NCI-H128 (cell line): Measurements from ENCODE around the gene KRR1.
"Not testable (repeated sequence)": the region's sequence is repeated elsewhere in the genome, so short reads cannot be mapped to it uniquely, and the experiment has no call there.

ENCODE experiments used
- DNase-seq: peaks from one replicate; lab custom pipeline; 2025; ENCODE audit not compliant: unreplicated experiment; lab: John Stamatoyannopoulos, UW

Gene KRR1

GRCh38 chr12:75479963-75480461 lies 31.4 kb downstream of the KRR1 start:
- no peak for DNase-seq

GRCh38 chr12:75478116-75478794 lies 33.2 kb downstream of the KRR1 start:
- DNase-seq = no peak

DNA sequence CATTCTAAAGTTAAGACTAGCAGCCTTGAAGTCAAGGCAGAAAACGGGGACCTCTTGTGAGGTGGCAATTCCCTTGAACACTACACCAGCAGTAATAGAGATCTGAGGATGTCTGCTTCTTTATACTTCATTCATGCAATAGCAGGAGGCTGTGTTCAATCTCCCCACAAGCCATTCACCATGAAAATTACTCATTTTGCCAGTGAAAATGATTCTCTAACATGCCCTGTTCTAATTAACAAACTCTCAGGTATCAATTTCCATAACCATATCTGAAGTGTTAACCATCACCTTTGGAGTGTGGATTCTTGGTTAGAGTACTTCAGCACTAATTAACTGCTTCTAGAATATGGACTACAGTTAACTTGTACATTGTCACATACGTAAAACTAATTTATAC lies 34.3 kb downstream of the KRR1 start:
- DNase-seq = no peak

DNA sequence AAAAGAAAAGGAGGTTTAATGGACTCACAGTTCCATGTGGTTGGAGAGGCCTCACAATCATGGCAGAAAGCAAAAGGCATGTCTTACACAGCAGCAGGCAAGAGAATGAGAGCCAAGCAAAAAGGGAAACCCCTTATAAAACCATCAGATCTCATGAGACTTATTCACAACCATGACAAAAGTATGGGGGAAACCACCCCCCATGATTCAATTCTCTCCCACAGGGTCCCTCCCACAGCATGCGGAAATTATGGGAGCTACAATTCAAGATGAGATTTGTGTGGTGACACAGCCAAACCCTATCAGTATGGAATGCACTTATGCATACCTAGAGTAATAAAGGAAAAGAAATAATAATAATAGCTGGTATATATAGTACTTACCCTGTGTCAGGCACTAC lies 35.3 kb downstream of the KRR1 start:
- DNase-seq = no peak

DNA sequence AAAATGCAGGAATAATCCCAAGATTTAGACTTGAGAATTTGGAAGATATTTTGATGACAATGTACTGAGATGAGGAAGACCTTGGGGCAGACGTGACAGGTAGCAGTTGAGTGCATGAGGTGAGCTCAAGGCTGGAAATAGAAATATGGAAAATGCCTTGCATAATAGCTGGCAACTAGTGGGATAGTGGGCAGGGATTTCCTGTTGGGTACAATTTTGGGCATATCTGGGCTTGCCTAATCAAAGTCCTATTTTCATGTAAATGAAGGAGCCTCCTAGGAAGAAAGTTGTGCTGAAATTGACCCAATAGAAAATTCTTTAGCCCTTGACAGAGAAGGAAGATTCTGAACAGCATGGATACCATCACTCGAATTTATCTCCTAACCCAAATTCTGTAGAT lies 37.3 kb downstream of the KRR1 start:
- no peak for DNase-seq

GRCh38 chr12:75471902-75472890 lies 39.2 kb downstream of the KRR1 start:
- no peak for DNase-seq

DNA sequence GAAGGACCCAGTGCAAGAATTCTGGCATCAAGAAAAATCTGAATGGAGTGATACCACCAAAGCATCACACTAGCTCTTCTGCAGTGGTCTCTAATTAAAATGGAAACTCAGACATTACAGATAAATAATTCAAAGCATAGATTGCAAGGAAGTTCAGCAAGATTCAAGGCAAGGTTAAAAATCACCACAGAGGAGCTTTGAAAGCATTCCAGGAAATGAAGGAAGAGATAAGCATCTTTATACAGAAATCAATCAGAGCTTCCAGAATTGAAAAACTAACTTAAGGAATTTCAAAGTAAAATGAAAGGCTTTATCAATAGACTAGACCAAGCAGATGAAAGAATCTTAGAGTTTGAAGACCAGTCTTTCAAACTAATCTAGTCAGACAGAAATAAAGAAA lies 51.2 kb downstream of the KRR1 start:
- no peak for DNase-seq

- DNase-seq = no peak
Observed at GRCh38 chr12:75459755-75460154, 51.7 kb downstream of the KRR1 start.

- not testable (repeated sequence) for DNase-seq
Observed at GRCh38 chr12:75457866-75458265, 53.5 kb downstream of the KRR1 start.

DNA sequence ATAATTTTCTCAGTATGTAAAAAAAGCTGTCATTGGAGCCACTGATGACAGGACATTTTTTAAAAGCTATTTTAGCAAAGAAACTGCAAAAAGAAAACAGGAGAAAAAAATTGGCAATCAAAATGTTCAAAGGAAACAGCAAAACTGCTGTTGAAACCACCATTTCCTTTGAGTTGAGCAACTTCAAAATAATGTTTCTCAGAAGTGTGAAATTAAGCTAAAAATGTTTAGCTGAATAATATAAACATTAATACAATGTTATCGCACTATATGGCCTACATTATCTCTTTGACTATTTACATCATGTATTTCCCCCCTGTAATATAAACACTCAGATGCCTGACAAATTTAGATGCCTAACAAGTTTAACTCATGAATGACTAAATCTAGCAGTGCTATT lies 54.2 kb downstream of the KRR1 start:
- DNase-seq = no peak

DNA sequence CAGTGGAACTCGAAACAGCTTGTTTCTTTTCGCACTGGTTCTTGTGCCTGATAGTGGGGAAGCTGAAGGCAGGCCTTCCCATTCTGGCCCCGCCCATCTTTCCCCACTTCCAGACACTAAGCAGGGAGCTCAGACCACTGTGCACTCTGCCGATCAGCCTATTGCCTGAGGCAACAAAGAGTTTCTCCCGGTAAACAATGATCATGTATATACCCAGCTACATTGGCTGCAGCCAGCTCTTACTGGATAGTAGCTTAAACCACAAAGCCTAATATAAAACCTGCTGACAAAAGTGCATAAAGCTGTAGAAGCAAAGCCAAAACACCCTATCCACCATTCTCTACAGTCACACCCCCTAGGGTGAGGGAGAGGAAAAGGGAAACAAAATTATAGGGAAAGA lies 55.6 kb downstream of the KRR1 start:
- no peak for DNase-seq

DNA sequence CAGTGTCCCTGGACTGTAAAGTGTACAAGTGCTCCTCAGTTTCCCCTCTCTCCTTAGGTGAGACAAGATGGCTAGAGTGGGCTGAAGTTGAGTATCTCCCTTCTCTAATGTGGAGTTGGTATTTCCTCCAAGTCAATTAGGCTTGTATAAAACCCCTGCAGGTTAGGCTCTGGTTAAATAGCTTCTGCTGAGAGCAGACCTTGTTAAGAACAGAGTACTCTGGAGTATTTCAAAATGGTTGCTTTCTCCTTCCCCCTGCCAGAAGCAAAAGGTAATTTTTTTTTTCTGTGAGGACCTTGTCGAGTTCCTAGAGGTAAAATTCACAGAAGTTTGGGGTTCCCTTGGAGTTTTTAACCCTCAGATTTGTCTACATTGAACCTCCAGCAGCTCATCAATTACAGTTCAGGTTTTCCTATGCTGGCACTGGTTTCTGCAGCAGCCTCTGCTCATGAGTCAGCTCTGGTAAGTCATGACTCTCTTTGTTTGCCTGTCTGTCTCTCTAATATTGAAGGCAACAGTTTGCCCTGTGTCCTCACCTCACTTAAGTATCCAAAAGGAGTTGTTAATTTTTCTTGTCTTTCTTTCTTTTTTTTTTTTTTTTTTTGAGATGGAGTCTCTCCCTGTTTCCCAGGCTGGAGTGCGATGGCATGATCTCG lies 58.6 kb downstream of the KRR1 start:
- DNase-seq = no peak

DNA sequence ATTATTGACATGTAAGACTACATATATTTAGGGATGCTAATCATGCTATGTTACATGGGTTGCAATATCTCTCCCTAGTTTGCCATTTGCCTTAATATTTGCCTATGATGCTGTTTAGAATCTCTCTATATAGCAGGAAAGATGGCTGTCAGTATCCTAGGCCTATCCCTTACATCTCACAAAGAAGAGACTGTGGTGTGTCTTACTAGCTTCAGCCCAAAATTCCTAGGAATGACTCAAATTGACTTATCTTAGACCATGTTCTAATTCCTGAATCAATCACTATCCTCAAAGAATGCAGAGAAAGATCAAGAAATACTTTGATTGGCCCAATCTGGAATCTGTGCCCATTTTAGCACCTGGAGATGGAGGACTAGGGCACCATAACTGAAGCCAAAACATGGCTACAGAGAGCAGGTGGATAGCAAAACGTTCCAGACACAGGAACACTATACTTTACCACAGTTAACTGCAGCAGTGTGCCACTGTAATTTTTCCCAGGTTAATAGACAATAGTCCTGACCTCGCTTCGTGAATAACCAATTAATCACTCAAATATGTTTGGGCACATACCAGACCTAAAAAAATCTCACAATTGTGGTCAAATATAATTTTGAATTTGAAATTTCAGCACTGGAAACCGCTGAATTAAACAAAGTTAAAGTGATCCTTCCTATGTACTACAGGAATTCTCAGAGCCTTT lies 63.6 kb downstream of the KRR1 start:
- DNase-seq = no peak

- no peak for DNase-seq
Observed at GRCh38 chr12:75446857-75447256, 64.6 kb downstream of the KRR1 start.

DNA sequence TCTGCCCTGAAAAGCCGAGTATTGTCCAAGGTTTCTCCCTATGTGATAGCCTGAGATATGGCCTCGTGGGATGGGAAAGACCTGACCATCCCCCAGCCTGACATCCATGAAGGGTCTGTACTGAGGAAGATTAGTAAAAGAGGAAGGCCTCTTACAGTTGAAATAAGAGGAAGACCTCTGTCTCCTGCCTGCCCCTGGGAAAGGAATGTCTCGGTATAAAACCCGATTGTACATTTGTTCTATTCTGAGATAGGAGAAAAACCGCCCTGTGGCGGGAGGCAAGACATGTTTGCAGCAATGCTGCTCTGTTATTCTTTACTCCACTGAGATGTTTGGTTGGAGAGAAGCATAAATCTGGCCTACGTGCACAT lies 66.3 kb downstream of the KRR1 start:
- not testable (repeated sequence) for DNase-seq

GRCh38 chr12:75444429-75445136 lies 66.8 kb downstream of the KRR1 start:
- DNase-seq = no peak

GRCh38 chr12:75443709-75444108 lies 67.7 kb downstream of the KRR1 start:
- no peak for DNase-seq

- DNase-seq = not testable (repeated sequence)
Observed at GRCh38 chr12:75442454-75442853, 69.0 kb downstream of the KRR1 start.

DNA sequence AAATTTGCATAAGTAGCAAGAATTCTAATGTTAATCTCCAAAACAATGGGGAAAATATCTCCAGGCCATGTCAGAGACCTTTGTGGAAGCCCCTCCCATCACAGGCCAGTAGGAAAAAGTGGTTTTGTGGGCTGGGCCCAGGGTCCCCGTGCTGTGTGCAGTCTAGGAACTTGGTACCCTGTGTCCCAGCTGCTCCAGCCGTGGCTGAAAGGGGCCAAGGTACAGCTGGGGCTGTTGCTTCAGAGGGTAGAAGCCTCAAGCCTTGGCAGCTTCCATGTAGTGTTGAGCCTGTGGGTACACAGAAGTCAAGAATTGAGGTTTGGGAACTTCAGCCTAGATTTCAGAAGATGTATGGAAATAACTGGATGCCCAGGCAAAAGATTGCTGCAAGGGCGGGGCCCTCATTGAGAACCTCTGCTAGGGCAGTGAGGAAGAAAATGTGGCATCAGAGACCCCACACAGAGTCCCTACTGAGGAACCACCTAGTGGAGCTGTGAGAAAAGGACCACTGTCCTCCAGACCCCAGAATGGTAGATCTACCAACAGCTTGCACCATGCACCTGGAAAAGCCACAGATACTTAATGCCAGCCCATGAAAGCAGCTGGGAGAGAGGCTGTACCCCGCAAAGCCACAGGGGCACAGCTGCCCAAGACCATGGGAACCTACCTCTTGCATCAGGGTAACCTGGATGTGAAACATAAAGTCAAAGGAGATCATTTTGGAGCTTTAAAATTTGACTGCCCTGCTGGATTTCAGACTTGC lies 69.5 kb downstream of the KRR1 start:
- not testable (repeated sequence) for DNase-seq
